Measurements from ENCODE around the gene MS4A7.

Gene MS4A7

GRCh38 chr11:60371386-60371785 lies 6.9 kb upstream of the MS4A7 start:
- DNase-seq = no peak

- no peak for DNase-seq
These were observed 6.5 kb upstream of the MS4A7 start for GRCh38 chr11:60371854-60372253.

DNA sequence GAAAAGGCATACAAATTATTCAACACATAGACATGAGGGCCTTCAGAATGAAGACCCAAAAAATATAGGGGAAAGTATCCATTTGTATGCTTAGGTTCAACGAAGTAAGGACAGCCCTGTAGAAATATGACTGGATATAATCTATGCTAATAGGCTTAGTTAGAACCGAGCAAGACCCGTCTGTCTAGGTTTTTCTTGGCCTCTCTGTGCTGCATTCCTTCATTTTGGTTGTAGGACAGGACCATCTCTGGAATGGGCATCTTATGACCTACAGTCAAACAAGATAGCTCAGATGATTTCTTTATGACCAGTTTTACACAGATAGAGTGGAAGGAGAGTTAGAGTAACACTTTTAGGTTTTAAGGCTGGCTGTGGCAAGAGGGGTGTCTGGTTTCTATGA lies 5.6 kb upstream of the MS4A7 start:
- DNase-seq = no peak

- DNase-seq = no peak
These were observed 3.0 kb upstream of the MS4A7 start for GRCh38 chr11:60375316-60375715.

GRCh38 chr11:60376601-60377000 lies 1.7 kb upstream of the MS4A7 start:
- no peak for DNase-seq

DNA sequence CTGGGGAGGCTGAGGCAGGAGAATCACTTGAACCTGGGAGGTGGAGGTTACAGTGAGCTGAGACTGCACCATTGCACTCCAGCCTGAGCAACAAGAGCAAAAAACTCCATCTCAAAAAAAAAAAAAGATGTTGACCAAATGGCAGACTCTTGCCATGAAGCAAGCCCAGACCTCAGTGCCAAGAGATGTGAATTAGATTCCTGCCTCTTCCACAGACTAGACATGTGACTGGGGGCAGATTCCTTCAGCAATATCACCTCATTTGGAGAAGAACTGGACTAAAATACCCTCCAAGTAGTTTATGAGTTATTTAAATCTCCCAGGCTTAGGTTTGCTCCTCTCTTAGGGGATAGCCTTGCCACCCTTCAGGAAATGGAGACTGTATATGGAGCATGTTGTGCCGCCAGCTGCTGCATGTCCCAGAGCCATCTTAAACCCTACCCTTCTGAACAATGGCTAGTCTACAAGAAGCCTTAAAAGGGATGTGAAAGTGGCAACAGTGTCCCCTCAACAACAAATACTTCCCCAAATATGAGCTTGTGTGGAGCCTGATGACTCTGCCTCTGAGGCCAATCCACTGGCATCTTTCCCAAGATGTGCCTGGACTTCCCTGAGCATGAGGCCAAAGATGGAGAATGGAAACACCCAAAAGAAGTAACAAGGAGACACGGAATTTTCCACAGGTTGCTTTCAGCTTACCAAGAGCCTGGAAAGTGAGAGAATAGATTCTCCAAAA lies 763 bp upstream of the MS4A7 start:
- no peak for DNase-seq

- DNase-seq = no peak
These were observed 11.1 kb downstream of the MS4A7 start for GRCh38 chr11:60389279-60389910.

GRCh38 chr11:60390419-60390818 lies 12.1 kb downstream of the MS4A7 start:
- no peak for DNase-seq

DNA sequence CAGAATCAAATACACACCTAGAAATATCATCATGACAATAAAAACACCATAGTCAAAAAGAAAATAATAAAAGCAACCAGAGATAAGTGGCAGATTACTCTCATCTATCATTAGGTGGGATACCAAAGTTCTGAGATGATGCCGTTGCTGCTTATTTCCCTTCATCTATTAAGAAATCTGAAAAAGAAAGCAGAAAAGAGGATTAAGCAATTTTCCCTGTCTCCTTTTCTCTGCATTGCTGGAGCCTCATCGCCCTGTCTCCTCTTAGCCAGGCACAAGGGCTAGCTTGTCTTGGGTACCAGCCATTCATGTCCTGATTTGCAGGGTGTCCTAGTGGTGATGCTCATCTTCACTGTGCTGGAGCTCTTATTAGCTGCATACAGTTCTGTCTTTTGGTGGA lies 14.0 kb downstream of the MS4A7 start:
- no peak for DNase-seq

DNA sequence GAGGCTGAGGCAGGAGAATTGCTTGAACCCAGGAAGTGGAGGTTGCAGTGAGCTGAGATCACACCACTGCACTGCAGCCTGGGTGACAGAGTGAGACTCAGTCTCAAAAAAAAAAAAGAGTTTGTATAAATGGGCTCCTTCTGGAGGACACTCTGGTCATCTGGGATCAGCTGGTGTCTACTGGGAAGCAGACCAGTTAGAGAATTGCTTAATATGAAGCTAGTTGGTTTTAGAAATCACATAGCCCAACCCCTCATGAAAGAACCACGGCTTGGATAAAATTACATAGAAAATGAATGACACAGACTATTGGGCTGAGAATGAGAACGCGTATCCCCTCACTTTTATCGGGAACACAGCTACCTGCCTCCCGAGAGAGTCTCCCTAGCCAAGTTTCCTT lies 14.7 kb downstream of the MS4A7 start:
- no peak for DNase-seq

DNA sequence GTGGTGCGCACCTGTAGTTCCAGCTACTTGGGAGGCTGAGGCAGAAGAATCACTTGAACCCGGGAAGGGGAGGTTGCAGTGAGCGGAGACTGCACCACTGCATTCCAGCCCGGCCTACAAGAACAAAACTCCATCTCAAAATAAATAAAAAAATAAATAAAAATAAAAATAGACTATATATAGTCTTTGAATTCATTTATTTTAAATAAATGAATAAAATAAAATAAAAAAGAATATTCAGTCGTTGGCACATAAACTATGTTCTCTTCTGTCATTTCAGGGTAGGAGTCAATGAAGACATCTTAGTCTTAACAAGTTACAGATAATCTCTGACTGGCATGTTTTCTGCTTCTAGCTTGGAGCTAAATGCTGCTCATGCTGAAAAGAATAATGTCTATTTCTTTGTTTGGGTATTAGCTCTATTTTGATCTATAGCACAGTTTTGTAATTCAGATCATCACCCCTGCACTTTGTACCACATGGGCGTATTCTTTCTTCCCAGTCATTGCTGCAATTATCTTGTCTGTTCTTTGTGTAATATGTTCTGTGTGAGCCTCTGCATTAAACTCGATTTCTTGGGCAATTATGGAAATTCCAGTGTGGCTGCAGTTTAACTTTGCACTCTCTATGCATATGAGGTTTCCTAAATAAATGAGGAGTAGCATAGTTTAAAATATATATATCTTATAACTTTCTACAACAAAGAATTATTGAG lies 16.5 kb downstream of the MS4A7 start:
- no peak for DNase-seq

DNA sequence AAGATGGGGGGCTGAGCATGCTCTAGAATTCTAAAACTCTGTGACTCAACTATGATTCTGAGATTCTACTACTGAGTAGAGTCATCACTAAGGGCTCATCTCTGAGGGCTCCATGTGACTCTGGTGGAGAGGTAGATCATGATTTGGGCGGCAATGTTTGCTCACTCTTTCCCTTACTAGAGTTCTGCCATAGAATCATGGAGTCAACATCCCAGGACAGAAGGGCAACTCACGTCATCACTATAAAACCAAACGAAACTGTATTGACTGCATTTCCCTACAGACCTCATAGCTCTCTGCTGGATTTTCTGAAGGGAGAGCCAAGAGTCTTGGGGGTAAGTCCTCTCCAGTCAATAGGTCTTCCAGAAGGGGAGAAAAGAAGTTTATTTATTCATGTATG lies 18.1 kb downstream of the MS4A7 start, which contains the start of gene MS4A14:
Gene MS4A14 (plus strand): TSS at position 78 of the 400 bp plus-strand sequence. CDS start 120 bp downstream, at position 198.
- DNase-seq = no peak

GRCh38 chr11:60396799-60397198 lies 18.5 kb downstream of the MS4A7 start:
- DNase-seq = no peak

DNA sequence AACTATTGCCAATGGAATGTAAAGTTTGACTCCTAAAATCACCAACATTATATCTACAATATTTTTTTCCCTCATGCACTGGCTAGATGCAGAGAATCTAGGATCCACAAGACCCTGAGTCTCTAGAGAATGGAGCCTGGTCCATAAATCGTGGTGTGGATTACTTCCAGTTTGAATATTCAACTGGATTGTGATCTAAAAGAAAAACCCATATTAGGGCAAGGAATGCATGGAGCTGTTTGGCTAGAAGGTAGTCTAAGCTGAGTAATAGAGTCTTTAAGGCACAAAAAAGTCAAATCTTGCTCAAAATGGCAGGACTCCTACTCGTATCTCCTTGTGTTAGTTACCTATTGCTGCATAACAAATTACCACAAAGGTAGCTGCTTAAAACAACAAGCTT lies 41.7 kb downstream of the MS4A7 start:
- DNase-seq = no peak

DNA sequence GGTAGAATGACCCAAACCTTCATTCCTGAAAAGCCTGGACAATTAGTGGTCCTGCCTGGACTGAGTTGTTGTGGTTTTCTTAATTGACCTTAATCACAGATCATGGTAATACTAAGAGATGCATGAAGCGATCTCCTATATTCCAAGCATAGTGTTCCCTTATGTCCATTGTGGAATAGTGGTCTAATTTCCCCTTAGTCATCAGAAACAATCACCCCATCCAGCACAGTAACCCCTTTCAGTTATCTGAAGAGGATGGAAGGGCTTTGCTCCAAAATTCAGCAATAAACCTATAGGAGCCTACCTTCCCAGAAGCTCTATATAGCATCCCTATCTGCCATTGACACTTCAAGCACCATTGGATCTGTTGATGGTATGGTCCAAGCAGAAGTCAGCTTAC lies 44.3 kb downstream of the MS4A7 start:
- no peak for DNase-seq

- no peak for DNase-seq
These were observed 50.2 kb downstream of the MS4A7 start for GRCh38 chr11:60428517-60428916.

DNA sequence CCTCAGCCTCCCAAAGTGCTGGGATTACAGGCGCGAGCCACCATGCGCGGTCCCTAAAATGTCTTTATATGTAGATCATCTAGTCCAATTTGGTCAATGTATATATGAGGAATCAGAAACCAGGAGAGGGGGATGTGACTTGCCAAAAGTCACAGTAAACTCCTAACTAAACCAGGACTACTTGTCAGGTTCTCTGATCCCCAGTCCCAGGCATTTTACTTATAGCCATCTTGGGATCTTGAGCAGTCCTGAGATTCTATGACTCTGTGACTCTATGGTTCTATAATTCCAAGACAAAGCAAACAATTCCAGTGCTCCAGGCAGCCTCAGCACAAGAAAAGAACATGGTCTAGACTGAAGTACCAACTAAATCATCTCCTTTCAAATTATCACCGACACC lies 50.9 kb downstream of the MS4A7 start, which contains the start of gene MS4A5:
Gene MS4A5 (plus strand): TSS at position 301 of the 400 bp plus-strand sequence. CDS start 103 bp downstream, outside the sequence.
- DNase-seq = no peak

- no peak for DNase-seq
These were observed 52.9 kb downstream of the MS4A7 start for GRCh38 chr11:60431251-60431650.

- no peak for DNase-seq
These were observed 55.1 kb downstream of the MS4A7 start for GRCh38 chr11:60433401-60433800.

Measured in central memory CD4-positive, alpha-beta T cell (primary cell).